ENCODE measurements around the gene MET.

GRCh38 chr7:116785843-116786242, 113.8 kb downstream of the MET start:
- TF ChIP-seq POLR2AphosphoS5 (IDR thresholded peaks at IDR 0.05; ENCODE audit: low read depth, low read length) (no peak), CTCF (IDR thresholded peaks at IDR 0.05 in 2 of 3, conservative IDR thresholded peaks at IDR 0.05 in 1 of 3; ENCODE audit: borderline replicate concordance in 1 of 3, insufficient read depth in 1 of 3, low read depth in 2 of 3, low read length in 2 of 3) (no peak), CBX3 (IDR thresholded peaks at IDR 0.05; ENCODE audit: low read depth) (no peak), TCF7L2 (IDR thresholded peaks at IDR 0.05; ENCODE audit: borderline replicate concordance, extremely low read depth, insufficient read depth, insufficient read length) (no peak), RAD21 (IDR thresholded peaks at IDR 0.05; ENCODE audit: low read depth) (no peak), EZH2 (IDR thresholded peaks at IDR 0.05) (no peak), YY1 (IDR thresholded peaks at IDR 0.05; ENCODE audit: extremely low read depth, insufficient replicate concordance, low read depth, low read length) (no peak), POLR2A (IDR thresholded peaks at IDR 0.05; ENCODE audit: borderline replicate concordance, extremely low read depth, insufficient read depth, insufficient read length) (no peak), CEBPB (IDR thresholded peaks at IDR 0.05; ENCODE audit: low read depth) (no peak), ATF3 (IDR thresholded peaks at IDR 0.05) (no peak)

All from HCT116 (cell line).